Measurements from ENCODE around the gene TDO2.
"Not testable (repeated sequence)": the region's sequence is repeated elsewhere in the genome, so short reads cannot be mapped to it uniquely, and the experiment has no call there.

Gene TDO2

GRCh38 chr4:155908187-155909139 lies 5.0 kb downstream of the TDO2 start:
- no peak for DNase-seq

DNA sequence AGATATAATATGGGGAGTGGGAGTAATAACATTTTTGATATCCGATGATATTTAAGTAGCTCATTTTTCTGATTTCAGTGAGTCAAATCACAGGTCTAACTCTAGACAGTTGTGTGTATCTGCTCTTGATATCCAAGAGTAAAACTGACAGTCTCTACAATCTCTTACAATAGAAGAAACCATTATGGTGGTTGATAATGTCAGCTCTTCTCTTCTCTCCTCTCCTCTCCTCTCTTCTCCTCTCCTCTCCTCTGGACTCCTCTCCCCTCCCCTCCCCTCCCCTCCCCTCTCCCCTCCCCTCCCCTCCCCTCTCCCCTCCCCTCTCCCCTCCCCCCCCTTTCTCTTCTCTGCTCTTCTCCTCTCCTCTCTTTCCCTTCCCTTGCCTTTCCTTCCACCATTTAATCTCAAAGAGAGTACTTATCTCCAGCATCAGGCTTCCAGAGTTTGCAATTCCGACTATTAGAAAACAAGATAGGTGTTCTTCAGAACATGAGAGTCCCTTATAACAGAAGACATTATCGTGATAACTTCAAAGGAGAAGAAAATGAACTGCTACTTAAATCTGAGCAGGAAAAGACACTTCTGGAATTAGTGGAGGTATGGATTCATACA lies 6.2 kb downstream of the TDO2 start:
- DNase-seq = no peak

DNA sequence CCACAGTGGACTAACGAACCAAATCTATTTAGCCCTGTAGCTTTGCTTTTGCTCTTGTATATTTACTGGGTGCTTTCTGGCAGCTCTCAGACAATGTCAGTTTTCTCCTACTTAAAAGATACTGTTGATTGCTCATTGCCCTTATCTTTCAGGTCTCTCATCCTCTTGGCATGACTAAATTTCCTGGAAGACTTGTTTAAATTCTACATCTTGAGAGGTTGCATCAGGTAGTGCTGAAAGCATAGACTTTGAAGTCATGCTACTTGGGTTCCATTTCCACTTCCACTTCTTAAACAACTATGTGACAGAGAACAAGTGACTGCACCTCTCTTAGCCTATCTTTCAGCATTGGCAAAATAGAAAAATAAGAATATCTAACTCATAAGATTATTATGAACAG lies 8.4 kb downstream of the TDO2 start:
- DNase-seq = no peak

DNA sequence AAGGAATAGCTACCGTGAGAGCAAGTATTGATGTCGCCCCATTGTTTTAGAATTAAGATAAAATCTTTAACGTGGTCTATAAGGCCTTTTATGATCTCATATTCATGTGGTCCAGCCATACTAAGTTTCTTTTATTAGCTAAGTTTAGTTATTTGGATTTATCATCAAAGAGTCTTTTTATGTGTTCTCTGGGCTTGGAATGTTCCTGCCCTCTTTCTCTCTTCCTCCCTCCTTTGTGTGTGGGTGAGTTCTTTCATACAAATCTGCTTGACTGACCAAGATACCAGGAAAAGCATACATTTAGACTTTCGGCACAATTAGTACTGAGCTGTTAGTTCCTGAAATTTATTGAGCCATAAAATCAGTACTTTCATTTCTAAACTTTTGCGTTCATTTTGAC lies 11.3 kb downstream of the TDO2 start:
- DNase-seq = no peak

DNA sequence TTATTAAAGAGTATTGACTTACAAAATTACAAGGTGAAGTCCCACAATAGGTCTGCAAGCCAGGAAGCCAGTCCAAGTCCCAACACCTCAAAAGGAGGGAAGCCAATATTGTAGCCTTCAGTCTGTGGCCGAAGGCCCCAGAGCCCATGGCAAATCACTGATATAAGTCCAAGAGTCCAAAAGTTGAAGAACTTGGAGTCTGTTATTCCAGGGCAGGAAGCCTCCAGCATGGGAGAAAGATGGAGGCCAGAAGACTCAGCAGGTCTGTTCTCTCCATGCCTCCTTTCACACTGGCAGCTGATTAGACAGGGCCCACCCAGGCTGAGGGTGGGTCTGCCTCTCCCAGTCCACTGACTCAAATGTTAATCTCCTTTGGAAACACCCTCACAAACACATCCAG lies 18.1 kb downstream of the TDO2 start:
- DNase-seq = no peak

- DNase-seq = no peak
Observed at GRCh38 chr4:155924637-155925036, 21.1 kb downstream of the TDO2 start.

DNA sequence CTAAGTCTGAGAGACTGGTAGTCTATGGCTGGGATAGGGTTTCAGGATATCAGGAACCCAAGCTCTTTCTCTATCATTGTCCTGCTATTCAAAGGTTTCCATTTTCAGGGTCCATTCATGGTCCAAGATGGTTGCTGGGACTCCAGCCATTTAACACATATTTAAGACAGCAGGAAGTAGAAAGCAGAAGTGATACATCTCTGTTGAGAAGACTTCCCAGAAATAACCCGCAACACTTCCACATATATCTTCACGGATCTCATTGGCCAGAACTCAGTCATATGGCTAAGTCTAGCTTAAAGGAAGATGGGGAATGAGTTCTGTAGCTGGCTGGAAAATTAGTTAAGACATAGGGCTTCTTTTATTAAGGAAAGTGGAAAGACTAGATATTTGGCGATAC lies 26.3 kb downstream of the TDO2 start:
- no peak for DNase-seq

DNA sequence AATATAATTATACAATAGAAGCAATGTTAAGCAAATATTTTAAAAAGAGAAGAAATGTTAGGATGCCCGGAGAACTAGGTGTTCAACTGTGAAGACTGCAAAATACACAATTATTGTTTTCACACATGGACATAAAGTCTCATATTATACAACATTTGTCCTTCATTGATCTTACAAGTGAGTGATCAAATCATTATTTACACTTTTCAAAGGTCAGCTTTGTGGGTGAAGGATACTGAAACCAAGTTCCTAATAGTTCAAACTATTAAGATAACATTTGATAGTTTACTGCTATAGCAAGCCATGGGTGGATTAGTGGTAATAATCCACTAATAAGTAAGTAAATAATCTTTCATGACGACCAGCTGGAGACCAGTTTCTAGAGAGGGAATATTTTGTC lies 26.8 kb downstream of the TDO2 start:
- DNase-seq = no peak

DNA sequence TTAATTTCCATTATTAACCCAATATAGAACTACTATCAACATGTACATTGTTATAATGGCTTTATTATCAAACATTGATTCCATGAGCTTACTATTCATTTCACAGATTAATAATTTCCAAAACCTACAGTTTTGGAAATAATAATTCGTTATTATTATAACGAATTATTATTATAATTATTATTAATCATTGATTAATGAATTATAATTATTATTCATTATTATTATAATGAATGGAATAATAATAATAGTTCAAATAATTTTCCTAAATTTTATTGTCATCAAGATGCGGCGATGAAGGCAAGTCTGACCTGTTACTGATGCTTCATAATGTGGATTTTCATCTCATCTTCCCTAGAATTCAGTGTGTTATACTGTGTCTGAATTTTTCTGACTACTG lies 28.1 kb downstream of the TDO2 start:
- DNase-seq = no peak

- DNase-seq = not testable (repeated sequence)
Observed at GRCh38 chr4:155934634-155935033, 31.1 kb downstream of the TDO2 start.

DNA sequence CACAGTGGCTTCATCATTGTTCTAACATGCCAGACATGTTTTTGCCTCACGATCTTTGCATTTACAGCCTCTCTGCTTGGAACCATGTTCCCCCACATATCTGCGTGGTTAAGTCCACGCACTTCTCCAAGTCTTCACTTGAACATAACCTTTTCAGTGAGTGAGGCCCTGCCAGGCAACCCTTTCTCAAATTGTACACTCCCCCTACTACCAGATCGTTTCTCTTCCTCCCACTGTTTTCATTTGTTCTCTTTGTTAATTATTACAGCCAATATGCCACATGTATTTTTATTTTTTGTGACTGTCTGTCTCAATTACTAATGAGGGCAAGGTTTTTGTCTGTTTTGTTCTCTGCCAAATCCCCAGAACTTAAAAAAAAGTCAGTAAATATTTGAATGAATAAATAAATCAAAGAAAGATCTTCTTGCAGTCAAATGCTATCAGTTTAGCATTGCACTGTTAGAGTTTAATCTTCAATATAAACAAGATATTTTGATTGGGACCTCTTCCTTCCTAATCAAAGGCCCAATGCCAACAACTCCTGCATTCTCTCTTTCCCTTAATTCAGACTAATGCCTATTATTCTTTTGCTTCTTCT lies 32.0 kb downstream of the TDO2 start:
- DNase-seq = no peak

- no peak for DNase-seq
Observed at GRCh38 chr4:155941085-155941790, 37.7 kb downstream of the TDO2 start.

DNA sequence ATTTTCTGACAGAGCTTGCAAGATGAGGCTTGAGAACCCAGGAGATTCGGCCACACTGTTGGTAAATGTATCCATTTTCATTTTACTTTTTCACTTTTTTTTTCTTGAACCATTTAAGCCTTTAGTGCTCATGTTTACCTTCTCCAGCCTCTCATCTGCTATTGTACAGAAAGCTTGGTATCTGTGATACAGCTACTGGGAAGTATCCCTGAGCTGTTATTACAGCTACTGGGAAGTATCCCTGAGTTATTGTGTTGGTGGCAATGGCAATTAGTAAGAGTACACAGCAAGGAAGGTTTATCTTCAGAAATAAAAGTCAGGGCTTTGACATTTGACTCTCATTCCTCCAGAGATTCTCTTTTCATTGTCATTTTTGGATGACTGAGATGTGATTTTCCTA lies 38.3 kb downstream of the TDO2 start:
- no peak for DNase-seq

GRCh38 chr4:155943605-155944291 lies 40.3 kb downstream of the TDO2 start:
- no peak for DNase-seq

DNA sequence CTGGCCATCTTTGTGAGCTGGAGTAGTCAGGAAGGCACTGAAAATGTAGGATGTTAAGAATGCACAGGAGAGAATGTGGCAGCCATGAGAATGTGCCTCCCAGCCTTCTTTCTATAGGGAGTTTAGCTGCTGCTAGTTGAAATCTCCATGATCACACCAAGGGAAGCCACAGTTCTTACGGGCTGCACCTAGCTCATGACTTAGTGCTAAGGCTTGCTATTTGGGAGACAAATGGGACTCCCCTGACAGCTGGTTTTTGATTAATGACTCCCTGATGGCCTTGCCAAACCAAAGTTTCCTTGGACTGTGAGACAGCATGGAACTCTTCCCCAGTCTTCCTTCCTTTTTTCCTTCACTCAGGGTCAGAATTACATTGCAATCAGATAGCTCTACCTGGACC lies 41.0 kb downstream of the TDO2 start:
- DNase-seq = no peak

GRCh38 chr4:155946486-155946885 lies 43.0 kb downstream of the TDO2 start:
- DNase-seq = peak; percentile 37

DNA sequence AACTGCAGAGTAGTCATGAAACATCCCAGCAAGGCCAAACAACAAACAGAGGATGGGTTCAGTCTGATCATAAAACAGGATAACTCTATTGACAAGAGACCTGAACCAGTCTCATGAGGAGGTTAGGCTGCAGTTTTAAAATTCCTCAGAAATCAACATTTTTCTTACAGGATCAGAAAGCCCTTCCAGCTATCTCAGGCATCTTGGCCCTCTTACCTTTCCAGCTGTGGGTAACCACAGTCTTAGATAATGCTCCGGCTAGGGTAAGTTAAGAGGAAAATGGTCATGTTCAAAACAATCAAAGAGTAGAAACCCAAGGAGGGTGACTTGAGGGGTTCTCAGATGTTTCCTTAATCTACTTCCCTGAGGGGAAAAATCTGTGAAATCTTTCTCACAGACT lies 45.0 kb downstream of the TDO2 start:
- no peak for DNase-seq

DNA sequence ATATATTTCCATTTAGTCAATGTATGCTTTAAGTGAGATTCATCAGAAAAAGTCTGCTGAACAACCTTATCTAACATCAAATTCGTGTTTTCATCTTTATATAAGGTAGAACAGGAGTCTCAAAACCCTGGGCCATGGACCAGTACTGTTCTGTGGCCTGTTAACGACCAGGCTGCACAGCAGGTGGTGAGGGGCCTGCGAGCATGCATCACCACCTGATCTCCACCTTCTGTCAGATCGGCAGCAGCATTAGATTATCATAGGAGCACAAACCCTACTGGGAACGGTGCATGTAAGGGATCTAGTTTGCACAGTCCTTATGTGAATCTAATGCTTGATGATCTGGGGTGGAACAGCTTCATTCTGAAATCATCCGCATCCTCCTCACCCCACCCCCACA lies 47.0 kb downstream of the TDO2 start:
- no peak for DNase-seq

DNA sequence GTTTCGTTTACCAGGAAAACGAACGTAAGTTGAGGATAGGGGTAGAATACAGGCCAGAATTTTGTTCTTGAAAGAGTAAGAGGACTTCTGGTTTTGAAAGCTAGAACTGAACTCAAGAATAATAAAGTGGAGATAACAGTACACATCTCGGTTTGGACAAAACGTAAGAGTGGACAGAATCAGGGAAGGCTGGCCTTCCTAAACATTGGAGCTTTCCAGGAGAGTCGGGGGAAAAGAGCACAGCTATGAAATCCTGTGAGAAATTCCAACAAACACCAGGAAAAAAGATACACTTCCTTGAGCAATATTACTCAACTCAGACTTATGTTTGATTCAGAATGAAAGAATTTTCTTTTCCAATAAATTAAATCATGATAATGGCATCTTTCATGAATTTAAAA lies 49.0 kb downstream of the TDO2 start:
- DNase-seq = no peak

- no peak for DNase-seq
Observed at GRCh38 chr4:155953151-155954117, 49.9 kb downstream of the TDO2 start, which contains the start of gene CTSO. Gene CTSO (minus strand): TSS chr4:155953866. CDS start chr4:155953847, 19 bp downstream.

DNA sequence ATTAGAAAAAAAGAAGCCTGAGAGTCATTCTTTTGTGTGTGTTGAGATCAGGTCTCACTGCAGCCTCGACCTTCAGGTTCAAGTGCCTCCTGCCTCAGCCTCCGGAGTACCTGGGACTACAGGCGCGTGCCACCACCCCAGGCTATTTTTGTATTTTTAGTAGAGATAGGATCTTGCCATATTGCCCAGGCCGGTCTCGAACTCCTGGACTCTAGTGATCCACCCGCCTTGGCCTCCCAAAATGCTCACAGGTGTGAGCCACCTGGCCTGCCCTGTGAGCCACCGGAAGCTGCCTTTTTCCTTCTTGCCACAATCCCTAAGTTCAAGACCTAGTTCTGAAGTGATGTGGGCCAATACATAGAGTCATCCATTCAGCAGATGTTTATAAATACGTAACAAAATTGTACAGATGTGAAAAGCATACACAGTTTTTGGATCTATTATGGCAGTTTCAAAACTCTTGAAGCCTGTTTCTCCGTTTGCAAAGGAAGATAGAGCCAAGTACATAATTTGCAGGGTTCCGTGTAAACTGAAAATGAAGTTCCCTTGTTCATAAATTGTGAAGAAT lies 50.7 kb downstream of the TDO2 start:
- DNase-seq = no peak

All from DMS79 (cell line).